ENCODE data around the gene ZKSCAN4.

ZKSCAN4 gene

DNA sequence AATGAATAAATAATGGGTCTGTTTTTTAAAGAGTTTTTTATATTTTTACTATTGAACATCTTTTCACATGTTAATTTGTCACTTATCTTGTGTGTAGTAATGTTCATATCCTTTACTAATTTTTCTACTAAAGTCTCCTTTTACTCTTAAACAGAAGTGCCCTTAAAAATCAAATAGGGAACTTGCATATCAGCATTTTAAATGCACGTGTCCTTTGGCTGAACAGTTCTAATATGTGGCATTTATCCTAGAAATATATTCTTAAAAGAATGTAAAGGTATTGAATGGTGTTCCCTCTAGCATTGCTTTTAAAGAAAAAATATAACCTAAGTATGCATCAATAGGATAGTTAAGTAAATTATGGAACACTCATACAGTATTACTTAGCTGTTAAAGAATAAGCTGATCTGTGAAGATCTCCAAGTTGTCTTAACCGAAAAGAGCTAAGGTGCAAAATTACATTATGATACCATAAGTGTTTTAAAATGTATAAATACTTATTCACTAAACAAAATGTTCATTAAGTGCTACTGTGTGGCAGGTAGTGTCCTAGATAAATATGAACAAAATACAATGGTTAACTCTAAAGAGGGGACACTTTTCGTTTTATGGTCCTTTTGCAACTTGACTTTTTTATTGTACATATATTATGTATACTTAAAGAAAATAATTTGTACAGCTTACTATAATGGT lies 28.7 kb upstream of the ZKSCAN4 start:
- no peak for FAIRE-seq
- TF ChIP-seq CTCF (IDR thresholded peaks at IDR 0.05; ENCODE audit: insufficient read depth, missing control alignments): no peak
- no peak for DNase-seq (ENCODE audit: insufficient read length, low spot score)

DNA sequence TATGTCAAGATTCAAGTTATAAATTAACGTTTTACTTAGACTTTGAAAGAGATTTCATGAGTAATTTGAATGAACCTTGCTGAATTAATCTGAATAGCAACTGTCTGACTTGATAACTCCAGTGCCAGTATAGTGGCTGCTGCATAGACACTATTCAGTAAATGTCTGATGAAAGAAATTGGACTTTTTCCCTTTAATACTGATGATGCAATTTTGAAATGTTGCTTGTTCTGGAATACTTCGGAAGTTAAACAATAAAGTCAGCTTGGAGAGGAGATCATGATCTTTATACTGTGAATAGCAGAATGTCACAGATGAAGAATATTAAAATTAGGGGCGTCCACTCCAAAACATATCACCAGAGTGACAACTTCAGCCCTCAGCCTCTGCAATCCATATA lies 25.7 kb upstream of the ZKSCAN4 start:
- DNase-seq (ENCODE audit: insufficient read length, low spot score) (no peak), FAIRE-seq (no peak)
- no peak for TF ChIP-seq CTCF (IDR thresholded peaks at IDR 0.05; ENCODE audit: insufficient read depth, missing control alignments)

GRCh38 chr6:28274888-28275287 lies 22.8 kb upstream of the ZKSCAN4 start:
- no peak for TF ChIP-seq CTCF (IDR thresholded peaks at IDR 0.05; ENCODE audit: insufficient read depth, missing control alignments)
- no peak for FAIRE-seq
- no peak for DNase-seq (ENCODE audit: insufficient read length, low spot score)

- TF ChIP-seq CTCF (IDR thresholded peaks at IDR 0.05; ENCODE audit: insufficient read depth, missing control alignments): no peak
- DNase-seq (ENCODE audit: insufficient read length, low spot score) (no peak), FAIRE-seq (no peak)
These were observed 17.4 kb upstream of the ZKSCAN4 start for GRCh38 chr6:28269492-28269891.

DNA sequence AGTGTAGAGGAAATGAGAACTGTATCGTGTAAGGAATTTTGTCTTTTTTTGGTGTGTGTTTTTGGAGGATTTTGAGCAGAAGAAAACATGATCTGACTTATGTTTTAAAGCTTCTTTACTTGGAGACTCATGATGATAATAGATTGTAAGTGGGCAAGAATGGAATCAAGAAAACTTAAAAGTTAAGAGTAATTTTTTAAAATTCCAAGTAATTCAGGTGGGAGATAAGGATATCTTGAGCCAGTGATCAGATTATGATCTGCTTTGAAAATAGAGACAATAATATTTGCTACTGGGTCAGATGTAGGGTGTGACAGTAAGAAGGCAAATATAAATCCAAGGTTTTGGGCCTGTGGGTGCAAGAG lies 15.6 kb upstream of the ZKSCAN4 start:
- FAIRE-seq (no peak), DNase-seq (ENCODE audit: insufficient read length, low spot score) (no peak)
- TF ChIP-seq CTCF (IDR thresholded peaks at IDR 0.05; ENCODE audit: insufficient read depth, missing control alignments): no peak

- FAIRE-seq (no peak), DNase-seq (ENCODE audit: insufficient read length, low spot score) (peak; percentile 48)
- no peak for TF ChIP-seq CTCF (IDR thresholded peaks at IDR 0.05; ENCODE audit: insufficient read depth, missing control alignments)
These were observed 15.1 kb upstream of the ZKSCAN4 start, which contains the start of gene ZSCAN26 for GRCh38 chr6:28266962-28267694. Gene ZSCAN26, plus strand, starts transcription at chr6:28267143. Its CDS starts 4,777 bp downstream, at chr6:28271920.

DNA sequence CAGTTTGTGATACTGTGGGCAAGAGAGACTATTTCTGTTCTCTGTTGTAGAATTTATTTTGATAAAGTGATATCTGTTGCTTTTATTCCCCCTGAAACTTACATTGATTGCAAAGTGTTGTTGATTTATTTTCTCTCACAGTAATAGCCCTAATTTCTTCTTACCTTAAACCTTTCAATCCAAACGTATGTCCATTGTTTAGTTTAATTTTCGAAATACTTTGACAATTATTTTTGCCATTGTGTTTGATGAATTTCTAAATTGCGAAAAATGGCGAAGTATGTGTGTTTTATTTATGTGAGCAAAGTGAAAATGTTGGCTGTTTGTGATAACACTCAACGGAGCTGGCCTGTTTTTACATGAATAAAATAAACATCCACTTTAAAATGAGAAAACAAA lies 14.5 kb upstream of the ZKSCAN4 start:
- DNase-seq (ENCODE audit: insufficient read length, low spot score): no peak
- FAIRE-seq: no peak
- TF ChIP-seq CTCF (IDR thresholded peaks at IDR 0.05; ENCODE audit: insufficient read depth, missing control alignments): no peak
